HL-60 (cell line): ENCODE results near the gene SEC24B.

ENCODE experiments used
- CTCF ChIP-seq: IDR thresholded peaks from one replicate; pipeline ENCODE4 v1.5.1; 2011; ENCODE audit warnings: low read length, control low read depth, inconsistent platforms; ENCODE audit not compliant: insufficient read depth
- GABPA ChIP-seq: IDR thresholded peaks from 2 replicates; pipeline ENCODE4 v1.6.1; 2012; ENCODE audit warnings: low read depth
- POLR2AphosphoS5 ChIP-seq: IDR thresholded peaks from 2 replicates; pipeline ENCODE4 v1.6.1; 2012; ENCODE audit warnings: low read depth
- REST ChIP-seq: IDR thresholded peaks from 2 replicates; pipeline ENCODE4 v1.6.1; 2012; ENCODE audit warnings: low read depth; ENCODE audit not compliant: insufficient replicate concordance
- SPI1 ChIP-seq: IDR thresholded peaks from 2 replicates; pipeline ENCODE4 v1.6.1; 2012; ENCODE audit warnings: low read depth, mild to moderate bottlenecking, borderline replicate concordance

GRCh38 chr4:109465069-109465468, 31.5 kb downstream of the SEC24B start:
- TF ChIP-seq CTCF (no peak), SPI1 (no peak), REST (no peak), POLR2AphosphoS5 (no peak), GABPA (no peak)
